H1 (cell line): ENCODE data around the gene CIC. TPM values are rescaled to one million over a fixed set of nuclear protein-coding genes. Genes with fewer than 3 reads are reported as not detected.

Experiments used
- CTCF ChIA-PET: fragments of 300-600 bp; sonication (Branson Sonifier 250); formaldehyde crosslinking; loops from one replicate; lab custom pipeline; 2021; ENCODE audit not compliant: partially characterized antibody; lab: Charles Lee
- POLR2A ChIA-PET: fragments of 300-600 bp; sonication (Branson Sonifier 250); formaldehyde crosslinking; loops from one replicate; lab custom pipeline; 2021; ENCODE audit warnings: inconsistent platforms; ENCODE audit not compliant: partially characterized antibody; lab: Charles Lee
- DNase-seq, 2 experiments: peaks; one replicate each; pipeline versions ENCODE4 v3.0.0 to v3.0.0-alpha.2; 2010 to 2022; ENCODE audit warnings: low spot score in 2 of 2, low read depth in 1 of 2, mixed read lengths in 1 of 2
- FAIRE-seq: peaks from 2 replicates; lab custom pipeline; 2011; peaks lifted over from hg19 to GRCh38; lab: Jason Lieb, UNC
- H2AFZ ChIP-seq: 2 replicates; pipeline ENCODE4 v1.8.1; 2012; ENCODE audit warnings: low read length, inconsistent platforms
- H2AK5ac ChIP-seq: 2 replicates; pipeline ENCODE4 v1.6.1; 2013; ENCODE audit warnings: low read depth, low read length
- H2BK120ac ChIP-seq: replicated peaks from 2 replicates; pipeline ENCODE3; 2013; ENCODE audit warnings: low read depth, low read length, inconsistent platforms
- H2BK12ac ChIP-seq: 2 replicates; pipeline ENCODE4 v1.6.1; 2013; ENCODE audit warnings: low read depth, low read length
- H2BK15ac ChIP-seq: 2 replicates; pipeline ENCODE4 v1.6.1; 2013; ENCODE audit warnings: low read length
- H2BK20ac ChIP-seq: 2 replicates; pipeline ENCODE4 v1.6.1; 2013; ENCODE audit warnings: low read length
- H2BK5ac ChIP-seq: 2 replicates; pipeline ENCODE4 v1.6.1; 2013; ENCODE audit warnings: low read depth, low read length
- H3K14ac ChIP-seq: 2 replicates; pipeline ENCODE4 v1.6.1; 2013; ENCODE audit warnings: inconsistent platforms; ENCODE audit not compliant: insufficient read length
- H3K18ac ChIP-seq: 2 replicates; pipeline ENCODE4 v1.6.1; 2013; ENCODE audit warnings: low read length; ENCODE audit errors: extremely low read depth
- H3K23ac ChIP-seq: 2 replicates; pipeline ENCODE4 v1.6.1; 2013; ENCODE audit warnings: inconsistent platforms; ENCODE audit not compliant: insufficient read length
- H3K23me2 ChIP-seq: 2 replicates; pipeline ENCODE4 v1.6.1; 2013; ENCODE audit warnings: low read depth, low read length
- H3K27ac ChIP-seq: 2 replicates; pipeline ENCODE4 v1.6.1; 2011; ENCODE audit warnings: low read depth, low read length, inconsistent platforms
- H3K27me3 ChIP-seq, 4 experiments: replicated peaks in 1 of 4; 1 replicate in 1 of 4; 2 replicates in 3 of 4; pipeline versions ENCODE4 v1.6.1 to v1.8.1; 2011 to 2013; ENCODE audit warnings: low read length in 3 of 4, mild to moderate bottlenecking in 3 of 4, inconsistent platforms in 2 of 4, mixed read lengths in 2 of 4, moderate library complexity in 1 of 4; ENCODE audit not compliant: control insufficient read depth in 3 of 4, insufficient read depth in 3 of 4; ENCODE audit errors: extremely low read depth in 1 of 4
- H3K36me3 ChIP-seq, 4 experiments: 2 replicates each; pipeline versions ENCODE4 v1.6.1 to v1.8.1; 2011 to 2013; ENCODE audit warnings: mild to moderate bottlenecking in 4 of 4, low read length in 3 of 4, moderate library complexity in 2 of 4, control low read depth in 1 of 4, inconsistent platforms in 1 of 4; ENCODE audit not compliant: insufficient read depth in 4 of 4, control insufficient read depth in 2 of 4
- H3K4ac ChIP-seq: replicated peaks from 2 replicates; pipeline ENCODE3; 2013; ENCODE audit warnings: low read length, low read depth, mixed read lengths, inconsistent platforms; ENCODE audit not compliant: insufficient read length
- H3K4me1 ChIP-seq, 4 experiments: replicated peaks in 1 of 4; 1 replicate in 1 of 4; 2 replicates in 3 of 4; pipeline versions ENCODE4 v1.6.1 to v1.8.1; 2011 to 2013; ENCODE audit warnings: low read length in 3 of 4, inconsistent platforms in 2 of 4, mixed read lengths in 1 of 4; ENCODE audit not compliant: insufficient read depth in 4 of 4, control insufficient read depth in 3 of 4
- H3K4me2 ChIP-seq, 2 experiments: 2 replicates each; pipeline versions ENCODE4 v1.6.1 to v1.8.1; 2011 to 2013; ENCODE audit warnings: low read depth in 2 of 2, low read length in 2 of 2, control low read depth in 1 of 2, inconsistent platforms in 1 of 2, mild to moderate bottlenecking in 1 of 2; ENCODE audit not compliant: insufficient read depth in 1 of 2
- H3K4me3 ChIP-seq, 4 experiments: fragments of 200-600, 300-600 bp in 1 of 4; sonication (generic), shearing (Covaris generic), sonication (Bioruptor Twin) in 1 of 4; 2 replicates each; pipeline versions ENCODE4 v1.5.1 to v1.8.1; 2011 to 2016; ENCODE audit warnings: low read length in 4 of 4, low read depth in 3 of 4, control low read depth in 2 of 4, inconsistent platforms in 2 of 4, mild to moderate bottlenecking in 2 of 4, mixed read lengths in 1 of 4, moderate library complexity in 1 of 4; ENCODE audit not compliant: insufficient read depth in 2 of 4; ENCODE audit errors: extremely low read depth in 1 of 4
- H3K56ac ChIP-seq: replicated peaks from 2 replicates; pipeline ENCODE3; 2013; ENCODE audit warnings: low read depth, mild to moderate bottlenecking, mixed read lengths, low read length, inconsistent platforms; ENCODE audit not compliant: insufficient read length
- H3K79me1 ChIP-seq: 2 replicates; pipeline ENCODE4 v1.6.1; 2013; ENCODE audit warnings: low read depth, low read length, control low read depth
- H3K79me2 ChIP-seq, 2 experiments: 2 replicates each; pipeline versions ENCODE4 v1.6.1 to v1.8.1; 2012 to 2013; ENCODE audit warnings: low read length in 2 of 2, mild to moderate bottlenecking in 2 of 2, inconsistent platforms in 1 of 2; ENCODE audit not compliant: insufficient read depth in 2 of 2, control insufficient read depth in 1 of 2
- H3K9ac ChIP-seq, 4 experiments: replicated peaks in 1 of 4; 1 replicate in 1 of 4; 2 replicates in 3 of 4; pipeline versions ENCODE4 v1.6.1 to v1.8.1; 2011 to 2013; ENCODE audit warnings: low read depth in 3 of 4, low read length in 3 of 4, control low read depth in 2 of 4, mild to moderate bottlenecking in 2 of 4, moderate library complexity in 2 of 4, inconsistent platforms in 1 of 4; ENCODE audit errors: extremely low read depth in 1 of 4
- H3K9me3 ChIP-seq, 2 experiments: 2 replicates each; pipeline versions ENCODE4 v1.6.1 to v1.8.1; 2012 to 2013; ENCODE audit warnings: mild to moderate bottlenecking in 2 of 2, moderate library complexity in 2 of 2, control low read depth in 1 of 2, inconsistent platforms in 1 of 2, low read depth in 1 of 2, low read length in 1 of 2, mixed read lengths in 1 of 2; ENCODE audit not compliant: insufficient read depth in 2 of 2
- H4K20me1 ChIP-seq, 2 experiments: replicated peaks in 1 of 2; 2 replicates each; pipeline versions ENCODE3 to v1.8.1; 2011 to 2013; ENCODE audit warnings: inconsistent platforms in 2 of 2, low read length in 2 of 2, mild to moderate bottlenecking in 1 of 2; ENCODE audit not compliant: insufficient read depth in 2 of 2, control insufficient read depth in 1 of 2
- H4K5ac ChIP-seq: 2 replicates; pipeline ENCODE4 v1.6.1; 2013; ENCODE audit warnings: low read length, low read depth, mixed read lengths, inconsistent platforms; ENCODE audit not compliant: insufficient read length
- H4K8ac ChIP-seq: 2 replicates; pipeline ENCODE4 v1.8.0; 2013; ENCODE audit warnings: mild to moderate bottlenecking, moderate library complexity, low read length, inconsistent platforms; ENCODE audit not compliant: insufficient read depth; ENCODE audit errors: extremely low read depth
- H4K91ac ChIP-seq: replicated peaks from 2 replicates; pipeline ENCODE3; 2013; ENCODE audit warnings: low read length, mixed read lengths, inconsistent platforms; ENCODE audit not compliant: insufficient read length
- BCL11A ChIP-seq, 2 experiments: IDR thresholded peaks; one replicate each; pipeline ENCODE4 v1.6.1; 2011; ENCODE audit warnings: low read depth in 2 of 2, low read length in 2 of 2, mild to moderate bottlenecking in 2 of 2
- CHD2 ChIP-seq: IDR thresholded peaks from 2 replicates; pipeline ENCODE4 v1.6.1; 2012; ENCODE audit warnings: low read length, improper control_type of control experiment
- E2F6 ChIP-seq: IDR thresholded peaks from 2 replicates; pipeline ENCODE4 v1.6.1; 2012; ENCODE audit warnings: inconsistent platforms
- EZH2 ChIP-seq: fragments of 200-600 bp; sonication (generic); IDR thresholded peaks from 2 replicates; pipeline ENCODE4 v1.7.1; 2012; ENCODE audit warnings: low read depth, mild to moderate bottlenecking, moderate library complexity, low read length, inconsistent platforms; ENCODE audit not compliant: severe bottlenecking
- MAFK ChIP-seq: IDR thresholded peaks from 2 replicates; pipeline ENCODE4 v1.6.1; 2012; ENCODE audit warnings: low read depth, mild to moderate bottlenecking, improper control_type of control experiment, low read length
- POU5F1 ChIP-seq: IDR thresholded peaks from 2 replicates; pipeline ENCODE4 v1.6.1; 2011; ENCODE audit warnings: low read depth, mild to moderate bottlenecking, low read length, moderate library complexity
- RFX5 ChIP-seq: IDR thresholded peaks from 2 replicates; pipeline ENCODE4 v1.6.1; 2011; ENCODE audit warnings: low read depth, low read length, improper control_type of control experiment, borderline replicate concordance
- RXRA ChIP-seq: IDR thresholded peaks from 2 replicates; pipeline ENCODE4 v1.6.1; 2011; ENCODE audit warnings: low read depth, mild to moderate bottlenecking, low read length, moderate library complexity; ENCODE audit not compliant: insufficient read depth
- TAF7 ChIP-seq: optimal IDR thresholded peaks from 2 replicates; pipeline ENCODE3; 2011; ENCODE audit warnings: low read depth, mild to moderate bottlenecking, inconsistent platforms, low read length, moderate library complexity, borderline replicate concordance
- WGBS, 2 experiments: shearing (Covaris generic) in 1 of 2; methylation state at CpG; one replicate each; pipeline versions ENCODE4 v1.1.6 to v1.1.7; 2013 to 2015; ENCODE audit warnings: low lambda C conversion rate in 2 of 2, mixed read lengths in 2 of 2, inconsistent platforms in 1 of 2, low coverage in 1 of 2, missing lambda C conversion rate in 1 of 2; ENCODE audit not compliant: insufficient replicate concordance in 2 of 2, insufficient coverage in 1 of 2, insufficient read length in 1 of 2; ENCODE audit errors: extremely low coverage in 1 of 2, missing lambda C conversion rate in 1 of 2; 5-methylcytosine and 5-hydroxymethylcytosine counted together
- polyA plus RNA-seq, 7 experiments: library from polyadenylated mRNA; depleted of rRNA in 3 of 7; stranded (reverse) in 5 of 7; unstranded in 2 of 7; fragments of >200 nt in 5 of 7; fragments of 200-250 nt in 2 of 7; gene quantifications; 1 replicate in 5 of 7; 2 replicates in 1 of 7; 4 replicates in 1 of 7; pipeline versions ENCODE4 v1.2.1 to v1.2.3, GENCODE V29; 2011 to 2013; ENCODE audit warnings: missing spikeins in 2 of 7, mixed read lengths in 2 of 7
- total RNA-seq: library from RNA; stranded (reverse); fragmentation: NEBNext Ultra II Directional; extraction: Animal tissue kit (Norgen Biotek cat#: 25700); gene quantifications from 2 replicates; pipeline ENCODE4 v1.2.1, GENCODE V29; 2021

The CIC gene
- total and polyA plus RNA-seq, 2 of the 8 experiments (the other 6 are each of a cell fraction or from before 2014, with no cell fraction given), result 13.2 to 43.6 TPM

GRCh38 chr19:42251572-42252358 is 17.3 kb upstream of the CIC start:
- no peak for FAIRE-seq
- TF ChIP-seq BCL11A (IDR thresholded peaks at IDR 0.05; ENCODE audit: low read depth in 2 of 2, low read length in 2 of 2) (no peak), TAF7 (no peak), MAFK (no peak), CHD2 (no peak), RFX5 (no peak), POU5F1 (no peak), EZH2 (no peak), RXRA (no peak), E2F6 (no peak)

More at GRCh38 chr19:42251572-42252358, 17.3 kb upstream of the CIC start:
- Histone ChIP-seq H3K79me1 (peaks cover 15% of the 10 kb centered on the region), H3K4ac (no peak overlapping the region), H2BK15ac (no peak overlapping the region), H2BK12ac (no peak overlapping the region), H3K9ac (peak overlapping the region in 1 of 4 experiments; percentile 13; a peak in 1 of 7 replicates), H3K27me3 (peaks cover 0 to 3% (median 1%) of the 10 kb centered on the region in 4 experiments; a peak in 1 of 7 replicates), H3K18ac (peak overlapping the region; percentile 97), H3K79me2 (peaks cover 4 to 33% of the 10 kb centered on the region in 2 experiments; a peak in 3 of 4 replicates), H4K5ac (no peak overlapping the region), H3K36me3 (peaks cover 0 to 20% (median 4%) of the 10 kb centered on the region in 4 experiments; a peak in 4 of 8 replicates), H2AFZ (no peak overlapping the region), H2BK5ac (peak overlapping the region; percentile 52; the same call in 1 of the 2 replicates), H3K56ac (no peak overlapping the region), H2BK20ac (no peak overlapping the region), H3K14ac (no peak overlapping the region), H3K9me3 (no peaks in the 10 kb centered on the region), H2AK5ac (no peak overlapping the region), H3K4me1 (peaks cover 11 to 34% (median 22%) of the 10 kb centered on the region in 4 experiments), H3K23me2 (peaks cover 13% of the 10 kb centered on the region; the same call in 1 of the 2 replicates), H3K4me2 (peak overlapping the region; percentile 77 to 87; a peak in 3 of 4 replicates), H4K91ac (no peak overlapping the region), H3K23ac (no peak overlapping the region), H3K27ac (0 out of 2 replicates have a peak overlapping the region, but pooled peaks have one; percentile 28), H4K8ac (no peak overlapping the region), H2BK120ac (no peak overlapping the region), H4K20me1 (peaks cover 6 to 18% of the 10 kb centered on the region in 2 experiments), H3K4me3 (peak overlapping the region in 1 of 4 experiments; percentile 99; a peak in 1 of 8 replicates)
- no peak for DNase-seq
- ChIA-PET POLR2A (interaction anchor here (0.5 to 4.4 kb wide), 10 partner anchors 8 to 203 kb away, joined by 3 to 15 read pairs (median 4); no protein-coding TSS in a partner anchor), CTCF (interaction anchor here (0.7 to 11.8 kb wide), 6 partner anchors 9 to 41 kb away, joined by 3 to 260 read pairs (median 6); partner anchors contain the start of gene GSK3A)
- WGBS, 2 experiments, result 95% methylated on average over 4 of the region's 4 CpGs; no CpG with 5 or more reads in 1 of the 2 experiments
